K562 (cell line): ENCODE results near the gene ARAP1. TPM values are rescaled to one million over a fixed set of nuclear protein-coding genes. Genes with fewer than 3 reads are reported as not detected.

Source experiments
- ARID3A ChIP-seq: IDR thresholded peaks from 2 replicates; pipeline ENCODE4 v1.6.1; 2012; ENCODE audit warnings: low read depth, low read length, improper control_type of control experiment, borderline replicate concordance
- CTCFL ChIP-seq: IDR thresholded peaks from 2 replicates; pipeline ENCODE4 v1.6.1; 2011; ENCODE audit warnings: borderline replicate concordance, low read depth, mild to moderate bottlenecking, moderate library complexity, low read length; ENCODE audit not compliant: insufficient read depth, poor library complexity, severe bottlenecking
- FOXM1 ChIP-seq, 2 experiments: fragments of 450-650 bp in 1 of 2; sonication (generic) in 1 of 2; formaldehyde crosslinking in 1 of 2; IDR thresholded peaks; 2 replicates each; pipeline versions ENCODE4 v1.6.1 to v1.9.0; 2017 to 2022; ENCODE audit warnings: low read depth in 2 of 2, mild to moderate bottlenecking in 2 of 2, missing genetic modification reagents in 1 of 2, moderate library complexity in 1 of 2
- GABPB1 ChIP-seq: sonication (generic); formaldehyde crosslinking; IDR thresholded peaks from 2 replicates; pipeline ENCODE4 v1.8.0; 2022; ENCODE audit warnings: mild to moderate bottlenecking, missing genetic modification reagents
- GTF2A2 ChIP-seq: IDR thresholded peaks from 2 replicates; pipeline ENCODE4 v1.6.1; 2016; ENCODE audit warnings: mild to moderate bottlenecking, missing genetic modification characterization, missing compliant biosample characterization
- HMBOX1 ChIP-seq: sonication (generic); IDR thresholded peaks from 2 replicates; pipeline ENCODE4 v1.6.1; 2016
- MAX ChIP-seq: sonication (generic); formaldehyde crosslinking; IDR thresholded peaks from 2 replicates; pipeline ENCODE4 v1.9.0; 2022; ENCODE audit warnings: mild to moderate bottlenecking, missing genetic modification reagents
- MYNN ChIP-seq, 2 experiments: sonication (generic); formaldehyde crosslinking in 1 of 2; IDR thresholded peaks; 2 replicates each; pipeline versions ENCODE4 v1.5.0 to v1.6.1; 2016 to 2020; ENCODE audit warnings: antibody characterized with exemption in 1 of 2, missing genetic modification reagents in 1 of 2
- NELFE ChIP-seq: IDR thresholded peaks from 2 replicates; pipeline ENCODE4 v1.6.1; 2011; ENCODE audit warnings: mild to moderate bottlenecking; ENCODE audit not compliant: insufficient read depth, insufficient read length
- NKRF ChIP-seq: fragments of 450-650 bp; IDR thresholded peaks from 2 replicates; pipeline ENCODE4 v1.6.1; 2016; ENCODE audit warnings: borderline replicate concordance
- NR4A1 ChIP-seq, 2 experiments: fragments of 250-450 bp in 1 of 2; fragments of 450-650 bp in 1 of 2; sonication (Bioruptor Pico) in 1 of 2; IDR thresholded peaks; 2 replicates each; pipeline versions ENCODE4 v1.4.0 to v1.6.1; 2016 to 2020; ENCODE audit warnings: mild to moderate bottlenecking in 2 of 2, missing compliant biosample characterization in 1 of 2, missing genetic modification characterization in 1 of 2, moderate library complexity in 1 of 2
- PHB ChIP-seq: fragments of 250-450 bp; sonication (Bioruptor Pico); IDR thresholded peaks from 2 replicates; pipeline ENCODE4 v1.5.0; 2021
- TSHZ1 ChIP-seq: fragments of 250-450 bp; sonication (Bioruptor Pico); IDR thresholded peaks from 2 replicates; pipeline ENCODE4 v1.4.0; 2020; ENCODE audit warnings: mild to moderate bottlenecking, moderate library complexity
- ZNF311 ChIP-seq: fragments of 250-450 bp; sonication (Bioruptor Pico); IDR thresholded peaks from 2 replicates; pipeline ENCODE4 v1.4.0; 2020; ENCODE audit warnings: mild to moderate bottlenecking, moderate library complexity
- ZNF507 ChIP-seq: conservative IDR thresholded peaks from 2 replicates; pipeline ENCODE4 v1.6.1; 2017; ENCODE audit warnings: missing genetic modification characterization, missing compliant biosample characterization
- polyA plus RNA-seq, 8 experiments: library from polyadenylated mRNA; depleted of rRNA in 4 of 8; stranded (reverse) in 5 of 8; unstranded in 3 of 8; fragments of >200 nt; fragmentation: Nextera tagmentation in 2 of 8; fragmentation: Illumina TruSeq in 1 of 8; extraction: Ambion mirVana in 2 of 8; extraction: Trizol in 1 of 8; gene quantifications; 2 replicates each; pipeline versions ENCODE4 v1.2.1 to v1.2.3, GENCODE V29; 2011 to 2014; ENCODE audit warnings: inconsistent platforms in 1 of 8, missing spikeins in 1 of 8
- total RNA-seq, 7 experiments: library from RNA; depleted of rRNA in 6 of 7; stranded (reverse); fragments of >200 nt in 6 of 7; fragmentation: Illumina TruSeq in 2 of 7; extraction: Trizol in 2 of 7; gene quantifications; 2 replicates each; pipeline versions ENCODE4 v1.2.1 to v1.2.3, GENCODE V29; 2011 to 2021; ENCODE audit warnings: low replicate concordance in 1 of 7

Gene ARAP1
- total and polyA plus RNA-seq, 9 of the 15 experiments (the other 6 are each of a cell fraction or from before 2014, with no cell fraction given) = 0.23 to 67.0 (median 24.6) TPM

- TF ChIP-seq NR4A1 (CRISPR knock-in tag; IDR thresholded peaks at IDR 0.05) (no peak), NR4A1 (tag; IDR thresholded peaks at IDR 0.05) (no peak), HMBOX1 (no peak), ZNF507 (tag) (no peak), CTCFL (no peak), ZNF311 (no peak), TSHZ1 (no peak), FOXM1 (IDR thresholded peaks at IDR 0.05; ENCODE audit: low read depth) (no peak), FOXM1 (CRISPR knock-in tag; IDR thresholded peaks at IDR 0.05; ENCODE audit: low read depth) (no peak), MYNN (IDR thresholded peaks at IDR 0.05) (no peak), MYNN (CRISPR knock-in tag; IDR thresholded peaks at IDR 0.05) (no peak), NKRF (peak; percentile 66; the same call in 1 of the 2 replicates), ARID3A (no peak), GTF2A2 (no peak), MAX (CRISPR knock-in tag) (no peak), NELFE (no peak), GABPB1 (CRISPR knock-in tag) (peak; percentile 15; the same call in 1 of the 2 replicates), PHB (no peak)
Measured at GRCh38 chr11:72722050-72722748, 30.0 kb downstream of the ARAP1 start (continued).
